ENCODE measurements around the gene TRIO.

DNA sequence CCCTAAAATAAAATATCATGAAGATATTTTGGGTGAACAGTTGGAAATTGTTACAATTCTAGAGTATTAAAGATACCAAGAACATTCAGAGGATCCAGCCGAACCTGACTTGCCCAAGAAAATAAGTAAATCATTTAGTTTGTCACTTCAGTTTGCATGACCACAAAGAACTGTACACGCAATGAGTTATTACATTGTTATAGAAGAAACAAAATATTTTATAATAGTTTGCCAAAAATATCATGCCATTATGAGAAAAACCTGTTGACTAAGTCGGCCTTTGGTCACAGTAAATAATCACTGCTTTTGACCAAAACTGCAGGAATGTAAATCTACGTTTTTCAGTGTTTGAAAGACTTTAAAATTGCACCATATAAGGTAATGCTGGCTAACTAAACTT, 27.9 kb downstream of the TRIO start:
- TF ChIP-seq CREB1 (IDR thresholded peaks at IDR 0.05; ENCODE audit: low read depth) (no peak), SPI1 (IDR thresholded peaks at IDR 0.05; ENCODE audit: borderline replicate concordance, insufficient read depth, low read depth, low read length) (no peak), EED (IDR thresholded peaks at IDR 0.05; ENCODE audit: low read depth) (no peak), POU2F2 (IDR thresholded peaks at IDR 0.05; ENCODE audit: borderline replicate concordance, low read depth, low read length) (no peak), POLR2A (IDR thresholded peaks at IDR 0.05; ENCODE audit: low read depth, low read length) (no peak), SMAD5 (IDR thresholded peaks at IDR 0.05; ENCODE audit: low read depth) (no peak), SMARCA5 (IDR thresholded peaks at IDR 0.05) (no peak), RAD21 (IDR thresholded peaks at IDR 0.05; ENCODE audit: insufficient read depth, low read depth, low read length) (no peak), PBX3 (IDR thresholded peaks at IDR 0.05; ENCODE audit: insufficient replicate concordance, low read depth, low read length) (no peak), HDAC2 (IDR thresholded peaks at IDR 0.05) (no peak)
- TF ChIP-seq, protein P1, sequence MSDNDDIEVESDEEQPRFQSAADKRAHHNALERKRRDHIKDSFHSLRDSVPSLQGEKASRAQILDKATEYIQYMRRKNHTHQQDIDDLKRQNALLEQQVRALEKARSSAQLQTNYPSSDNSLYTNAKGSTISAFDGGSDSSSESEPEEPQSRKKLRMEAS (IDR thresholded peaks at IDR 0.05; ENCODE audit: low read depth, low read length) = no peak
- TF ChIP-seq, protein P2, sequence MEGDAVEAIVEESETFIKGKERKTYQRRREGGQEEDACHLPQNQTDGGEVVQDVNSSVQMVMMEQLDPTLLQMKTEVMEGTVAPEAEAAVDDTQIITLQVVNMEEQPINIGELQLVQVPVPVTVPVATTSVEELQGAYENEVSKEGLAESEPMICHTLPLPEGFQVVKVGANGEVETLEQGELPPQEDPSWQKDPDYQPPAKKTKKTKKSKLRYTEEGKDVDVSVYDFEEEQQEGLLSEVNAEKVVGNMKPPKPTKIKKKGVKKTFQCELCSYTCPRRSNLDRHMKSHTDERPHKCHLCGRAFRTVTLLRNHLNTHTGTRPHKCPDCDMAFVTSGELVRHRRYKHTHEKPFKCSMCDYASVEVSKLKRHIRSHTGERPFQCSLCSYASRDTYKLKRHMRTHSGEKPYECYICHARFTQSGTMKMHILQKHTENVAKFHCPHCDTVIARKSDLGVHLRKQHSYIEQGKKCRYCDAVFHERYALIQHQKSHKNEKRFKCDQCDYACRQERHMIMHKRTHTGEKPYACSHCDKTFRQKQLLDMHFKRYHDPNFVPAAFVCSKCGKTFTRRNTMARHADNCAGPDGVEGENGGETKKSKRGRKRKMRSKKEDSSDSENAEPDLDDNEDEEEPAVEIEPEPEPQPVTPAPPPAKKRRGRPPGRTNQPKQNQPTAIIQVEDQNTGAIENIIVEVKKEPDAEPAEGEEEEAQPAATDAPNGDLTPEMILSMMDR (IDR thresholded peaks at IDR 0.05 in 2 of 3, conservative IDR thresholded peaks at IDR 0.05 in 1 of 3; ENCODE audit: control insufficient read depth in 2 of 3, extremely low read depth in 1 of 3, insufficient read depth in 1 of 3, low read depth in 3 of 3, low read length in 3 of 3) = no peak
